ENCODE data around the gene DNASE1L1.
A peak's percentile ranks its signal among the peaks of the same experiment; 100 is the strongest.

DNASE1L1 gene

GRCh38 chrX:154428176-154429171, 19.4 kb upstream of the DNASE1L1 start, which contains the start of gene ATP6AP1:
TSS of gene ATP6AP1 (plus strand) at chrX:154428677. CDS start at chrX:154428693, 16 bp downstream.
- POLR2A ChIA-PET: interaction anchor here (0.6 to 2.1 kb wide), 7 partner anchors 16 to 101 kb away, joined by 3 to 7 read pairs (median 4); partner anchors contain the start of genes FAM50A and SLC10A3
- Histone ChIP-seq H3K36me3 (ENCODE audit: control insufficient read depth in 2 of 2, insufficient read depth in 1 of 2, low read length in 2 of 2) (peaks cover 0 to 26% of the 10 kb centered on the region in 2 experiments; a peak in 1 of 3 replicates), H3K9me3 (ENCODE audit: control insufficient read depth, insufficient read depth, low read depth, low read length) (no peaks in the 10 kb centered on the region), H3K4me1 (ENCODE audit: control insufficient read depth, insufficient read depth, low read length) (no peaks in the 10 kb centered on the region), H3K27ac (ENCODE audit: extremely low read depth, low read depth, low read length) (peak within 1 kb of the TSS; percentile 69; the same call in 1 of the 2 replicates), H3K4me3 (ENCODE audit: low read depth, low read length) (peak within 1 kb of the TSS; percentile 65)
- CTCF ChIA-PET: interaction anchor here (0.6 to 1.2 kb wide), 4 partner anchors 10 to 55 kb away, joined by 3 to 5 read pairs (median 3); no protein-coding TSS in a partner anchor
- peak; percentile 27; the same call in 1 of the 2 replicates for TF ChIP-seq KLF9 (tag by site-specific recombination; IDR thresholded peaks at IDR 0.05; ENCODE audit: low read depth)
- TF ChIP-seq PATZ1 (tag by site-specific recombination; IDR thresholded peaks at IDR 0.05): peak; percentile 90
- TF ChIP-seq ZNF677 (tag by site-specific recombination; IDR thresholded peaks at IDR 0.05): no peak
- TF ChIP-seq PBX3 (CRISPR knock-in tag; IDR thresholded peaks at IDR 0.05): peak; percentile 99
- 0 out of 2 replicates have a peak, but pooled peaks have one; percentile 17 for TF ChIP-seq HOXD13 (CRISPR knock-in tag; IDR thresholded peaks at IDR 0.05; ENCODE audit: borderline replicate concordance)
- peak; percentile 97 for TF ChIP-seq YY1 (tag by site-specific recombination; IDR thresholded peaks at IDR 0.05)
- peak; percentile 96 for TF ChIP-seq ZFP69B (tag by site-specific recombination; IDR thresholded peaks at IDR 0.05)
- no peak for TF ChIP-seq ZNF16 (tag by site-specific recombination; IDR thresholded peaks at IDR 0.05; ENCODE audit: low read depth)
- TF ChIP-seq KLF17 (tag by site-specific recombination; IDR thresholded peaks at IDR 0.05): peak; percentile 22; the same call in 1 of the 2 replicates
- TF ChIP-seq ZBTB8A (tag by site-specific recombination; IDR thresholded peaks at IDR 0.05): peak; percentile 76
- TF ChIP-seq ZNF280D (tag by site-specific recombination; IDR thresholded peaks at IDR 0.05): peak; percentile 32; the same call in 1 of the 2 replicates
- peak; percentile 49 for TF ChIP-seq ZXDB (tag by site-specific recombination; IDR thresholded peaks at IDR 0.05)
- TF ChIP-seq GLIS1 (tag by site-specific recombination; IDR thresholded peaks at IDR 0.05): peak; percentile 34; the same call in 1 of the 2 replicates
- no peak for TF ChIP-seq ZNF184 (tag by site-specific recombination; IDR thresholded peaks at IDR 0.05)
- peak; percentile 86 for TF ChIP-seq ZNF335 (tag by site-specific recombination; conservative IDR thresholded peaks at IDR 0.05)
- TF ChIP-seq ZFHX2 (tag by site-specific recombination; conservative IDR thresholded peaks at IDR 0.05): peak; percentile 39; the same call in 1 of the 2 replicates
- peak; percentile 30; the same call in 1 of the 2 replicates for TF ChIP-seq ZNF76 (tag by site-specific recombination; IDR thresholded peaks at IDR 0.05; ENCODE audit: borderline replicate concordance, low read depth)
- peak; percentile 23; the same call in 1 of the 2 replicates for TF ChIP-seq ZBTB11 (tag by site-specific recombination; conservative IDR thresholded peaks at IDR 0.05; ENCODE audit: low read depth)
- TF ChIP-seq SCRT1 (tag by site-specific recombination; IDR thresholded peaks at IDR 0.05; ENCODE audit: borderline replicate concordance): no peak
- TF ChIP-seq IKZF3 (tag by site-specific recombination; IDR thresholded peaks at IDR 0.05): peak; percentile 51; the same call in 1 of the 2 replicates

Data from HEK293 (cell line).